Measurements from ENCODE around the gene TTC12. TPM values are rescaled to one million over a fixed set of nuclear protein-coding genes. Genes with fewer than 3 reads are reported as not detected.

TTC12 gene
- total RNA-seq, 4 donors from 2014 or later, result 4.4 to 19.1 (median 7.0) TPM

DNA sequence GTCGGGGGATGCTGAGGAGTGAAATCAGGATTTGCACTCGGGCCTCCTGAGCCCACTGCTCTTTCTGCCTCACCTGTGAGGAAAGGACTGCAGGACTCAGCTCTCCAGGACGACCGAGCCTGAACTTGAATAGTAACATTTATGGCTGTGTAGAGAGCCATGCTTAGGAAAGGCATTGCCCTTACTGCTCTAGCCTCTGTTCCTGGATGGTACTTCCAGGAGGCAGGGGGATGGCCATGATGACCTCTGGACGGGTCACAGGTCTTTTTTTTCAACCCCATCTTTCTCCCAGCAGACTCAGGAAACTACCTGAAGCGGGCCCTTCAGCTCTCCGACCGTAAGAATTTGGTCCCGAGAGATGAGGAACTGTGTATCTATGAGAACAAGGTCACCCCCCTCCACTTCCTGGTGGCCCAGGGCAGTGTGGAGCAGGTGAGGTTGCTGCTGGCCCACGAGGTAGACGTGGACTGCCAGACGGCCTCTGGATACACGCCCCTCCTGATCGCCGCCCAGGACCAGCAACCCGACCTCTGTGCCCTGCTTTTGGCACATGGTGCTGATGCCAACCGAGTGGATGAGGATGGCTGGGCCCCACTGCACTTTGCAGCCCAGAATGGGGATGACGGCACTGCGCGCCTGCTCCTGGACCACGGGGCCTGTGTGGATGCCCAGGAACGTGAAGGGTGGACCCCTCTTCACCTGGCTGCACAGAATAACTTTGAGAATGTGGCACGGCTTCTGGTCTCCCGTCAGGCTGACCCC is 84.5 kb downstream of the TTC12 start:
- TF ChIP-seq, protein P1, sequence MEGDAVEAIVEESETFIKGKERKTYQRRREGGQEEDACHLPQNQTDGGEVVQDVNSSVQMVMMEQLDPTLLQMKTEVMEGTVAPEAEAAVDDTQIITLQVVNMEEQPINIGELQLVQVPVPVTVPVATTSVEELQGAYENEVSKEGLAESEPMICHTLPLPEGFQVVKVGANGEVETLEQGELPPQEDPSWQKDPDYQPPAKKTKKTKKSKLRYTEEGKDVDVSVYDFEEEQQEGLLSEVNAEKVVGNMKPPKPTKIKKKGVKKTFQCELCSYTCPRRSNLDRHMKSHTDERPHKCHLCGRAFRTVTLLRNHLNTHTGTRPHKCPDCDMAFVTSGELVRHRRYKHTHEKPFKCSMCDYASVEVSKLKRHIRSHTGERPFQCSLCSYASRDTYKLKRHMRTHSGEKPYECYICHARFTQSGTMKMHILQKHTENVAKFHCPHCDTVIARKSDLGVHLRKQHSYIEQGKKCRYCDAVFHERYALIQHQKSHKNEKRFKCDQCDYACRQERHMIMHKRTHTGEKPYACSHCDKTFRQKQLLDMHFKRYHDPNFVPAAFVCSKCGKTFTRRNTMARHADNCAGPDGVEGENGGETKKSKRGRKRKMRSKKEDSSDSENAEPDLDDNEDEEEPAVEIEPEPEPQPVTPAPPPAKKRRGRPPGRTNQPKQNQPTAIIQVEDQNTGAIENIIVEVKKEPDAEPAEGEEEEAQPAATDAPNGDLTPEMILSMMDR (IDR thresholded peaks at IDR 0.05), result no peak
- DNase-seq (ENCODE audit: low spot score) (no peak), ATAC-seq (ENCODE audit: low FRiP score) (no peak)

DNA sequence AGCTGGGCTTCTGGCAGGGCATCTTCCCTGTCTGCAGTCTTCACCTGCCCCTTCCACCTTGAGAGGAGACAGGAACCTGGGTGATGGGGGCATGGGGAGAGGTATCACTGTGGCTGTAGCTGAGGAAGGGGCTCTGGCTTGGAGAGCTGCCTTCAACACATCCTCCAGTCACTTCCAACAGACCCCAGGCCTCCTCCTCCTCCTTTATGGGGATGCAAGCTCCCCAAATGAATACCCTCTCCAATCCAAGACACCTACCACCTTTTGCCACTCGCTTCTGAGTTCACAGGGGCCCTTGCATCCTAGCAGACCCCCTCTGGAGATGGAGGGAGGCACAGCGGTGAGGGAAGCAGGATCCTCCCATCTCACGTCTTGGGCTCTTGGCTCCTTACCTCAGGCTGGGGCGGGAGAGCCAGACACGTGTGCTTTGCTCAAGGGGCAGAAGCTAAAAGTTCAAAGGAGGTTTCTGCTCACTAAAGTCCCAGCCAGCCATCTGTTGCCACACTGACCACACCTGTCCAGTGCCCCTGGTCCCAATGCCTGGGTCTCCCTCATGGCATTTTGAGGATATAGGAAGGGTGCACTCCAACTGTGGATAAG is 86.3 kb downstream of the TTC12 start:
- DNase-seq (ENCODE audit: low spot score), result no peak

DNA sequence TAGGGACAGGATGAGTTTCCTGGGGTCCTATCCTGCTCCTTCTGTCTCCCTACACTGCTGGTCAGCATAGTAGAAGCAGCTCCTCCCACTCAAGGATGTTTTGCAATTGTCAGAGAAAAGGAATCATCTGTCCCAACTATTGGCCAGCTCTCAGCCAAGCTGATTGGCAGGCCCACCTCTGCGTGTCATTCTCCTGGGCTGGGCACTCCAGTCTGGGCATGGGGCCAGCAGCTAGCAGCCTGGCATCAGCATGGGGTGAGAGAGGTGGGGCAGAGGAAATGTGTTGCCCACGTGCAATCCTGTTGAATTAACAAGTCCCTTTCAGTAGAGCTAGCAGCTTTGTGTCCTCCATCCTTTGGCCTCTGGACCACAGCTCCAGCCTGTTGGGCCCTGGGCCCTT is 87.3 kb downstream of the TTC12 start:
- DNase-seq (ENCODE audit: low spot score), result no peak
- TF ChIP-seq, protein P1 (IDR thresholded peaks at IDR 0.05), result no peak
- ATAC-seq (ENCODE audit: low FRiP score), result no peak

More for the DNA sequence above, 86.3 kb downstream of the TTC12 start:
- ATAC-seq (ENCODE audit: low FRiP score), result no peak
- TF ChIP-seq, protein P1 (IDR thresholded peaks at IDR 0.05), result no peak

DNA sequence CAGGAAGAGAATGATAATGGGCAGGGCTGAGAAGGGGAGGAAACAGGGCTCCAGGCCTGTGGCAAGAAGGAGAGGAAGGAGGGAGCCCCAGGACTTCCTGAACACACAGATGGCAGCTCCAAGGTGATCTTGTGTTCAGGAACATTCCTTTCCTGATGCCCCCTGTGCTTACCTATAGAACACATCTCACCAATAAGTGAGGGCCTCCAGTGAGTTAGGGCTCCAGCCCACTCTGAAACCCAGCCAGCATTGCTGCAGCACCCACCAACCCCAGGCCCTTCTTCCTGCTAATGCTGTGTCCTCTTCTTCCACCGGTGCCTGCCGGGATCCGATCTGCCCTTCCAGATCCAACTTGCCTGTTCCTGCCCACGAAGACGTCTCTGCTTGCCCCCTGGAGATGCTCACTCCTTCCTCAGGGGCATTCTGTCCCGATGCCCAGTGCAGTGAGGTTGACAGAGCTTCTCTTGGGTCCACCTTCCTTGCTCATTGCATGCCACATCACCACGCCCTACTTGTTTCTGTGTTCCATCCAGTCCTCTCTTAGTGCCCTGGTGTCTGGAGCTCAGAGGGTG is 90.6 kb downstream of the TTC12 start:
- TF ChIP-seq, protein P1 (IDR thresholded peaks at IDR 0.05), result no peak
- peak; percentile 6 for DNase-seq (ENCODE audit: low spot score)
- no peak for ATAC-seq (ENCODE audit: low FRiP score)

DNA sequence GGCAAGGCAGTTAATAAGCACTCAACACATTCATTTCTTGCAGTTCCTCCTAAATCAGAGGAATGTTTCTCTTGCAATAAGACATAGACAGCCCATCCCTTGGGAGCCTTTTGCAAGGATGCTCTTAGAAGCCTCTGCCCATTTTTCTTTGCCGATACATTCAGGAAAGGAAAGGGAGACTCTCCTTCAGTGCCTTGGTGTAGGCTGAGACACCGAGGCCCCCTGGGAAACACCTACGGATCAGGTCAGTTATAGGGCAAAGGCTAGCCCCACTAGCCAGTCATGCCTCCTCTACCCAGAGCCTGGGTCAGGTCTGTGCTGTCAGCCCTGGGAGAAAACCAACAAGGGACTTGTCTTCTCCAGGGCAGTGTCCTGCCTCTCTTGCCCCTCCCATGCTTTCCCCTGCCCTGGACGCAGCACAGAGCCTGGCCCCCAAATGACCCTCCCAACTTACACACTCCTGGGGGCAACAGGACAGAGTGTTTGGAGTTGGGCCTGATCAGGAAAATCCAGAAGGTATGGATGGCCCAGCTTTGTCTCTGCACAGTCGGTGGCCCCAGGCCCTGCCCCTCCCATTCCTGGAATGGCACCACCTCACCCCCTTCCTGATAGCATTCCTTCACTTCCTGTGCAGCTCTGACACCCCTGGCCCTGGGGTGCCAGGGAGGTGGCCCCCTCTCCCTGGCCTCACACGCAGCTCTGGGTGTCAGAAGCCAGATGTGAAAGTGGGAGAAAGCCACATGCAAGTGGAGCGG is 91.5 kb downstream of the TTC12 start:
- TF ChIP-seq, protein P1 (IDR thresholded peaks at IDR 0.05), result no peak
- no peak for DNase-seq (ENCODE audit: low spot score)
- no peak for ATAC-seq (ENCODE audit: low FRiP score)

DNA sequence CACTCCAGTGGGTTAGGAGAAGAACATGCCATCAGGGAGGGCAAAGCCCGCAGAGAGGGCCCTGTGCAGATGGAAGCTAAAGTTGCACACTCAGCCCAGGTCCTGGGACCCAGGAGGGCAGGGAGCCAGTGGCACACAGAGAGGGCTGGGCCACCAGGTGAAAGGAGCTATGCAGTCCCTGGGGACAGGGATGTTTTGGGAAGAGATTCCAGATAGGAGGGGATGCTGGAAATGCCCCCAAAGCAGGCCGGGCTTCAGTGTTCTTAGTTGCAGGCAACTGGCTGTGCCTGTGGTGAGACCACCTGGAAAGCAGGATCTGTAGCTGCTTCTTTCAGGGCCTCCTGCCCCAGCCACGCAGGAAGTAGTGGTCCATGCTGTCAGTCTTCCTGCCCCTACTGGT is 92.8 kb downstream of the TTC12 start:
- DNase-seq (ENCODE audit: low spot score) (no peak), ATAC-seq (ENCODE audit: low FRiP score) (no peak)
- TF ChIP-seq, protein P1 (IDR thresholded peaks at IDR 0.05), result no peak
